HepG2 (cell line): ENCODE data around the gene SDF2. TPM values are rescaled to one million over a fixed set of nuclear protein-coding genes. Genes with fewer than 3 reads are reported as not detected.

Experiments
- ARNT2 ChIP-seq: sonication (generic); formaldehyde crosslinking; IDR thresholded peaks from 2 replicates; pipeline ENCODE4 v1.8.0; 2022; ENCODE audit warnings: mild to moderate bottlenecking, low read depth, missing genetic modification reagents, moderate library complexity
- ELF3 ChIP-seq: IDR thresholded peaks from 2 replicates; pipeline ENCODE4 v1.6.1; 2016; ENCODE audit warnings: missing genetic modification reagents, missing compliant biosample characterization
- FOXA1 ChIP-seq, 2 experiments: fragments of 450-650 bp in 1 of 2; sonication (generic) in 1 of 2; formaldehyde crosslinking in 1 of 2; IDR thresholded peaks; 2 replicates each; pipeline versions ENCODE4 v1.4.0 to v1.6.1; 2016 to 2020; ENCODE audit warnings: missing genetic modification reagents in 1 of 2
- GMEB2 ChIP-seq: IDR thresholded peaks from 2 replicates; pipeline ENCODE4 v1.6.1; 2016; ENCODE audit warnings: missing biosample characterization, missing genetic modification reagents, low read depth
- GRHL1 ChIP-seq: sonication (generic); formaldehyde crosslinking; conservative IDR thresholded peaks from 2 replicates; pipeline ENCODE4 v1.8.0; 2022; ENCODE audit warnings: missing genetic modification reagents
- GTF2F1 ChIP-seq: fragments of 150-350 bp; IDR thresholded peaks from 2 replicates; pipeline ENCODE4 v1.6.1; 2014; ENCODE audit warnings: low read length
- HDAC6 ChIP-seq: fragments of 200-600 bp; sonication (generic); IDR thresholded peaks from 2 replicates; pipeline ENCODE4 v1.7.0; 2017; ENCODE audit warnings: mild to moderate bottlenecking, antibody characterized with exemption, low read length, low read depth
- KLF13 ChIP-seq: sonication (generic); formaldehyde crosslinking; IDR thresholded peaks from 2 replicates; pipeline ENCODE4 v1.4.0; 2020; ENCODE audit warnings: mild to moderate bottlenecking, missing genetic modification reagents
- MIER3 ChIP-seq: IDR thresholded peaks from 2 replicates; pipeline ENCODE4 v1.6.1; 2016; ENCODE audit warnings: missing compliant biosample characterization, borderline replicate concordance
- PATZ1 ChIP-seq: sonication (generic); formaldehyde crosslinking; IDR thresholded peaks from 2 replicates; pipeline ENCODE4 v1.4.0; 2020; ENCODE audit warnings: missing genetic modification reagents
- POLR2G ChIP-seq: fragments of 200-400 bp; formaldehyde crosslinking; IDR thresholded peaks from 2 replicates; pipeline ENCODE4 v1.6.1; 2018; ENCODE audit warnings: mild to moderate bottlenecking, low read depth, low read length, moderate library complexity
- RFX5 ChIP-seq: IDR thresholded peaks from 2 replicates; pipeline ENCODE4 v1.6.1; 2011; ENCODE audit warnings: low read depth, low read length, improper control_type of control experiment
- TOE1 ChIP-seq: sonication (generic); formaldehyde crosslinking; IDR thresholded peaks from 2 replicates; pipeline ENCODE4 v1.4.0; 2020; ENCODE audit warnings: mild to moderate bottlenecking, missing genetic modification reagents
- ZNF562 ChIP-seq: sonication (generic); formaldehyde crosslinking; IDR thresholded peaks from 2 replicates; pipeline ENCODE4 v1.8.0; 2022; ENCODE audit warnings: missing genetic modification reagents, borderline replicate concordance
- ZNF839 ChIP-seq: sonication (generic); formaldehyde crosslinking; IDR thresholded peaks from 2 replicates; pipeline ENCODE4 v1.4.0; 2020; ENCODE audit warnings: missing genetic modification reagents, mild to moderate bottlenecking, borderline replicate concordance
- polyA plus RNA-seq, 8 experiments: library from polyadenylated mRNA; depleted of rRNA in 3 of 8; stranded (reverse) in 7 of 8; unstranded in 1 of 8; fragments of >200 nt; fragmentation: Illumina TruSeq in 4 of 8; extraction: Trizol in 4 of 8; gene quantifications; 2 replicates each; pipeline versions ENCODE4 v1.2.1 to v1.2.3, GENCODE V29; 2011 to 2016; ENCODE audit warnings: low read depth in 4 of 8, missing spikeins in 1 of 8, mixed read lengths in 1 of 8; ENCODE audit not compliant: insufficient read depth in 1 of 8
- total RNA-seq, 5 experiments: library from RNA; depleted of rRNA; stranded (reverse); fragments of >200 nt; fragmentation: Illumina TruSeq; extraction: Trizol; gene quantifications; 2 replicates each; pipeline ENCODE4 v1.2.3, GENCODE V29; 2016; ENCODE audit warnings: low read depth in 1 of 5
- TF ChIP-seq, protein P1 (sequence below): sonication (generic); formaldehyde crosslinking; IDR thresholded peaks from 2 replicates; pipeline ENCODE4 v1.4.0; 2020; ENCODE audit warnings: missing genetic modification reagents
- TF ChIP-seq, protein P2 (sequence below): sonication (generic); formaldehyde crosslinking; conservative IDR thresholded peaks from 2 replicates; pipeline ENCODE4 v1.8.1; 2023; ENCODE audit warnings: missing genetic modification reagents
- TF ChIP-seq, protein P3 (sequence below): sonication (generic); formaldehyde crosslinking; IDR thresholded peaks from 2 replicates; pipeline ENCODE4 v1.9.0; 2022; ENCODE audit warnings: low read depth, missing genetic modification reagents

SDF2 gene
- total and polyA plus RNA-seq, 2 of the 13 experiments (the other 11 are each of a cell fraction or from before 2014, with no cell fraction given): 58.2 to 58.4 TPM

- TF ChIP-seq, protein P1, sequence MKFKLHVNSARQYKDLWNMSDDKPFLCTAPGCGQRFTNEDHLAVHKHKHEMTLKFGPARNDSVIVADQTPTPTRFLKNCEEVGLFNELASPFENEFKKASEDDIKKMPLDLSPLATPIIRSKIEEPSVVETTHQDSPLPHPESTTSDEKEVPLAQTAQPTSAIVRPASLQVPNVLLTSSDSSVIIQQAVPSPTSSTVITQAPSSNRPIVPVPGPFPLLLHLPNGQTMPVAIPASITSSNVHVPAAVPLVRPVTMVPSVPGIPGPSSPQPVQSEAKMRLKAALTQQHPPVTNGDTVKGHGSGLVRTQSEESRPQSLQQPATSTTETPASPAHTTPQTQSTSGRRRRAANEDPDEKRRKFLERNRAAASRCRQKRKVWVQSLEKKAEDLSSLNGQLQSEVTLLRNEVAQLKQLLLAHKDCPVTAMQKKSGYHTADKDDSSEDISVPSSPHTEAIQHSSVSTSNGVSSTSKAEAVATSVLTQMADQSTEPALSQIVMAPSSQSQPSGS (CRISPR knock-in tag): peak; percentile 21; the same call in 1 of the 2 replicates
- peak; percentile 51; the same call in 1 of the 2 replicates for TF ChIP-seq ELF3 (CRISPR knock-in tag)
- no peak for TF ChIP-seq ZNF839 (CRISPR knock-in tag)
- peak; percentile 88 for TF ChIP-seq POLR2G
- no peak for TF ChIP-seq ZNF562
- TF ChIP-seq HDAC6: no peak
- no peak for TF ChIP-seq RFX5
- TF ChIP-seq, protein P2, sequence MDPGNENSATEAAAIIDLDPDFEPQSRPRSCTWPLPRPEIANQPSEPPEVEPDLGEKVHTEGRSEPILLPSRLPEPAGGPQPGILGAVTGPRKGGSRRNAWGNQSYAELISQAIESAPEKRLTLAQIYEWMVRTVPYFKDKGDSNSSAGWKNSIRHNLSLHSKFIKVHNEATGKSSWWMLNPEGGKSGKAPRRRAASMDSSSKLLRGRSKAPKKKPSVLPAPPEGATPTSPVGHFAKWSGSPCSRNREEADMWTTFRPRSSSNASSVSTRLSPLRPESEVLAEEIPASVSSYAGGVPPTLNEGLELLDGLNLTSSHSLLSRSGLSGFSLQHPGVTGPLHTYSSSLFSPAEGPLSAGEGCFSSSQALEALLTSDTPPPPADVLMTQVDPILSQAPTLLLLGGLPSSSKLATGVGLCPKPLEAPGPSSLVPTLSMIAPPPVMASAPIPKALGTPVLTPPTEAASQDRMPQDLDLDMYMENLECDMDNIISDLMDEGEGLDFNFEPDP (CRISPR knock-in tag): no peak
- no peak for TF ChIP-seq PATZ1 (CRISPR knock-in tag)
- no peak for TF ChIP-seq MIER3 (CRISPR knock-in tag)
- no peak for TF ChIP-seq KLF13 (CRISPR knock-in tag)
- TF ChIP-seq TOE1: 0 out of 2 replicates have a peak, but pooled peaks have one; percentile 64
- no peak for TF ChIP-seq GRHL1
- 0 out of 2 replicates have a peak, but pooled peaks have one; percentile 46 for TF ChIP-seq ARNT2
- no peak for TF ChIP-seq GTF2F1
- no peak for TF ChIP-seq FOXA1 (IDR thresholded peaks at IDR 0.05)
- 0 out of 2 replicates have a peak, but pooled peaks have one; percentile 6 for TF ChIP-seq FOXA1 (CRISPR knock-in tag; IDR thresholded peaks at IDR 0.05)
- no peak for TF ChIP-seq GMEB2 (CRISPR knock-in tag)
- TF ChIP-seq, protein P3, sequence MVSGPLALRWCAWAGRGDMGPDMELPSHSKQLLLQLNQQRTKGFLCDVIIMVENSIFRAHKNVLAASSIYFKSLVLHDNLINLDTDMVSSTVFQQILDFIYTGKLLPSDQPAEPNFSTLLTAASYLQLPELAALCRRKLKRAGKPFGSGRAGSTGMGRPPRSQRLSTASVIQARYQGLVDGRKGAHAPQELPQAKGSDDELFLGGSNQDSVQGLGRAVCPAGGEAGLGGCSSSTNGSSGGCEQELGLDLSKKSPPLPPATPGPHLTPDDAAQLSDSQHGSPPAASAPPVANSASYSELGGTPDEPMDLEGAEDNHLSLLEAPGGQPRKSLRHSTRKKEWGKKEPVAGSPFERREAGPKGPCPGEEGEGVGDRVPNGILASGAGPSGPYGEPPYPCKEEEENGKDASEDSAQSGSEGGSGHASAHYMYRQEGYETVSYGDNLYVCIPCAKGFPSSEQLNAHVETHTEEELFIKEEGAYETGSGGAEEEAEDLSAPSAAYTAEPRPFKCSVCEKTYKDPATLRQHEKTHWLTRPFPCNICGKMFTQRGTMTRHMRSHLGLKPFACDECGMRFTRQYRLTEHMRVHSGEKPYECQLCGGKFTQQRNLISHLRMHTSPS (CRISPR knock-in tag): peak; percentile 89
Measured at GRCh38 chr17:28710861-28711722, 49.4 kb upstream of the SDF2 start (continued).
